ENCODE results near the gene NXNL1. TPM values are rescaled to one million over a fixed set of nuclear protein-coding genes. Genes with fewer than 3 reads are reported as not detected.
A peak's percentile ranks its signal among the peaks of the same experiment; 100 is the strongest.

NXNL1 gene
- total and polyA plus RNA-seq, 9 of the 15 experiments (the other 6 are each of a cell fraction or from before 2014, with no cell fraction given) = not detected

DNA sequence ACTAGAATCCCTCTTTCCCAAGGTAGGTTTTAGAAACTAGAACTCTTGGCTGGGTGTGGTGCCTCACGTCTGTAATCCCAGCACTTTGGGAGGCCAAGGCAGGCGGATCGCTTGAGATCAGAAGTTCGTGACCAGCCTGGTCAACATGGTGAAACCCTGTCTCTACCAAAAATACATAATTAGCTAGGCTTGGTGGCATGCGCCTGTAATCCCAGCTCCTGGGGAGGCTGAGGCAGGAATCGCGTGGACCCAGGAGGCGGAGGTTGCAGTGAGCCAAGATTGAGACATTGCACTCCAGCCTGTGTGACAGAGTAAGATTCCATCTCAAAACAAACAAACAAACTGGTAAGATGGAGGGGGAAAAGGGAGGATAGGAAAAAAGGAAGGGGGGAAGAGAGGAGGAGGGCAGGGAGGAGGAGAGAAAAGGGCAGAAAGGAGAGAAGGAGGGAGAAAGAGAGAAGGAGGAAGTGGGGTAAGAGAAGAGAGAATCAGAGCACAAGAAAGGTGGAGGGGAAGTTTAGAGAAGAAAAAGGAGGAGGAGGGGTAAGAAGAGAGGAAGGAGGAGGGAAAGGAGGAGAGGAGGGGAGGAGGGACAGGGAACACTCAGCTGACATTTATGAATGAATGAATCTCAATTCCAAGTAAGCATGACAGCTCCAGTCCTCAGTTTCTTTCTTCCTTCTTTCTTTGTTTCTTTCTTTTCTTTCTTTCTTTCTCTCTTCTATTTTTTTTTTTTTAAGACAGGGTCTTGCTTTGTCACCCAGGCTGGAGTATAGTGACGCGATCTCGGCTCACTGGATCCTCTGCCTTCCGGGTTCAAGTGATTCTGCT, 7.0 kb upstream of the NXNL1 start (continued):
- TF ChIP-seq CHCHD3 (CRISPR knock-in tag; IDR thresholded peaks at IDR 0.05) (no peak), ADNP (tag; IDR thresholded peaks at IDR 0.05) (no peak), OTX1 (CRISPR knock-in tag; IDR thresholded peaks at IDR 0.05) (peak; percentile 85; the same call in 1 of the 2 replicates), MTF1 (CRISPR knock-in tag; IDR thresholded peaks at IDR 0.05; ENCODE audit: borderline replicate concordance) (no peak), NCOA2 (IDR thresholded peaks at IDR 0.05; ENCODE audit: partially characterized antibody in 2 of 2) (no peak), HDAC1 (IDR thresholded peaks at IDR 0.05) (peak in 1 of 2 experiments; percentile 81; a peak in 3 of 4 replicates), ZNF165 (CRISPR knock-in tag; IDR thresholded peaks at IDR 0.05; ENCODE audit: borderline replicate concordance) (no peak), BRF1 (IDR thresholded peaks at IDR 0.05; ENCODE audit: borderline replicate concordance, extremely low read depth, insufficient read length) (no peak), NBN (IDR thresholded peaks at IDR 0.05; ENCODE audit: low read depth) (peak; percentile 57; the same call in 1 of the 2 replicates), ZNF232 (CRISPR knock-in tag; IDR thresholded peaks at IDR 0.05) (no peak), HNRNPLL (IDR thresholded peaks at IDR 0.05; ENCODE audit: low read depth, low read length, poor library complexity, severe bottlenecking) (no peak), ZNF24 (IDR thresholded peaks at IDR 0.05) (no peak), SOX6 (IDR thresholded peaks at IDR 0.05) (no peak), TAF15 (IDR thresholded peaks at IDR 0.05; ENCODE audit: low read depth, low read length) (no peak), DNMT1 (IDR thresholded peaks at IDR 0.05) (no peak), ZKSCAN1 (IDR thresholded peaks at IDR 0.05; ENCODE audit: low read depth, low read length) (no peak), NFATC3 (IDR thresholded peaks at IDR 0.05) (no peak), PHF8 (IDR thresholded peaks at IDR 0.05; ENCODE audit: borderline replicate concordance, low read length) (no peak), PPARD (CRISPR knock-in tag; IDR thresholded peaks at IDR 0.05) (no peak), PTBP1 (IDR thresholded peaks at IDR 0.05; ENCODE audit: low read depth, low read length) (no peak), MTA1 (IDR thresholded peaks at IDR 0.05; ENCODE audit: borderline replicate concordance) (peak; percentile 92; the same call in 1 of the 2 replicates), ZNF778 (CRISPR knock-in tag; IDR thresholded peaks at IDR 0.05) (no peak), STAG1 (CRISPR knock-in tag; IDR thresholded peaks at IDR 0.05; ENCODE audit: borderline replicate concordance) (no peak)
- TF ChIP-seq, protein P1, sequence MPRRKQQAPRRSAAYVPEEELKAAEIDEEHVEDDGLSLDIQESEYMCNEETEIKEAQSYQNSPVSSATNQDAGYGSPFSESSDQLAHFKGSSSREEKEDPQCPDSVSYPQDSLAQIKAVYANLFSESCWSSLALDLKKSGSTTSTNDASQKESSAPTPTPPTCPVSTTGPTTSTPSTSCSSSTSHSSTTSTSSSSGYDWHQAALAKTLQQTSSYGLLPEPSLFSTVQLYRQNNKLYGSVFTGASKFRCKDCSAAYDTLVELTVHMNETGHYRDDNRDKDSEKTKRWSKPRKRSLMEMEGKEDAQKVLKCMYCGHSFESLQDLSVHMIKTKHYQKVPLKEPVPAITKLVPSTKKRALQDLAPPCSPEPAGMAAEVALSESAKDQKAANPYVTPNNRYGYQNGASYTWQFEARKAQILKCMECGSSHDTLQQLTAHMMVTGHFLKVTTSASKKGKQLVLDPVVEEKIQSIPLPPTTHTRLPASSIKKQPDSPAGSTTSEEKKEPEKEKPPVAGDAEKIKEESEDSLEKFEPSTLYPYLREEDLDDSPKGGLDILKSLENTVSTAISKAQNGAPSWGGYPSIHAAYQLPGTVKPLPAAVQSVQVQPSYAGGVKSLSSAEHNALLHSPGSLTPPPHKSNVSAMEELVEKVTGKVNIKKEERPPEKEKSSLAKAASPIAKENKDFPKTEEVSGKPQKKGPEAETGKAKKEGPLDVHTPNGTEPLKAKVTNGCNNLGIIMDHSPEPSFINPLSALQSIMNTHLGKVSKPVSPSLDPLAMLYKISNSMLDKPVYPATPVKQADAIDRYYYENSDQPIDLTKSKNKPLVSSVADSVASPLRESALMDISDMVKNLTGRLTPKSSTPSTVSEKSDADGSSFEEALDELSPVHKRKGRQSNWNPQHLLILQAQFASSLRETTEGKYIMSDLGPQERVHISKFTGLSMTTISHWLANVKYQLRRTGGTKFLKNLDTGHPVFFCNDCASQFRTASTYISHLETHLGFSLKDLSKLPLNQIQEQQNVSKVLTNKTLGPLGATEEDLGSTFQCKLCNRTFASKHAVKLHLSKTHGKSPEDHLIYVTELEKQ (CRISPR knock-in tag; IDR thresholded peaks at IDR 0.05) = no peak
- TF ChIP-seq, protein P2, sequence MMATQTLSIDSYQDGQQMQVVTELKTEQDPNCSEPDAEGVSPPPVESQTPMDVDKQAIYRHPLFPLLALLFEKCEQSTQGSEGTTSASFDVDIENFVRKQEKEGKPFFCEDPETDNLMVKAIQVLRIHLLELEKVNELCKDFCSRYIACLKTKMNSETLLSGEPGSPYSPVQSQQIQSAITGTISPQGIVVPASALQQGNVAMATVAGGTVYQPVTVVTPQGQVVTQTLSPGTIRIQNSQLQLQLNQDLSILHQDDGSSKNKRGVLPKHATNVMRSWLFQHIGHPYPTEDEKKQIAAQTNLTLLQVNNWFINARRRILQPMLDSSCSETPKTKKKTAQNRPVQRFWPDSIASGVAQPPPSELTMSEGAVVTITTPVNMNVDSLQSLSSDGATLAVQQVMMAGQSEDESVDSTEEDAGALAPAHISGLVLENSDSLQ (IDR thresholded peaks at IDR 0.05) = peak; percentile 49
- TF ChIP-seq, protein P3, sequence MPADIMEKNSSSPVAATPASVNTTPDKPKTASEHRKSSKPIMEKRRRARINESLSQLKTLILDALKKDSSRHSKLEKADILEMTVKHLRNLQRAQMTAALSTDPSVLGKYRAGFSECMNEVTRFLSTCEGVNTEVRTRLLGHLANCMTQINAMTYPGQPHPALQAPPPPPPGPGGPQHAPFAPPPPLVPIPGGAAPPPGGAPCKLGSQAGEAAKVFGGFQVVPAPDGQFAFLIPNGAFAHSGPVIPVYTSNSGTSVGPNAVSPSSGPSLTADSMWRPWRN (IDR thresholded peaks at IDR 0.05; ENCODE audit: low read depth) = no peak
